ENCODE measurements around the gene LHPP. TPM values are rescaled to one million over a fixed set of nuclear protein-coding genes. Genes with fewer than 3 reads are reported as not detected.

LHPP gene
- total RNA-seq, 1 donor from 2014 or later, result 22.9 TPM

DNA sequence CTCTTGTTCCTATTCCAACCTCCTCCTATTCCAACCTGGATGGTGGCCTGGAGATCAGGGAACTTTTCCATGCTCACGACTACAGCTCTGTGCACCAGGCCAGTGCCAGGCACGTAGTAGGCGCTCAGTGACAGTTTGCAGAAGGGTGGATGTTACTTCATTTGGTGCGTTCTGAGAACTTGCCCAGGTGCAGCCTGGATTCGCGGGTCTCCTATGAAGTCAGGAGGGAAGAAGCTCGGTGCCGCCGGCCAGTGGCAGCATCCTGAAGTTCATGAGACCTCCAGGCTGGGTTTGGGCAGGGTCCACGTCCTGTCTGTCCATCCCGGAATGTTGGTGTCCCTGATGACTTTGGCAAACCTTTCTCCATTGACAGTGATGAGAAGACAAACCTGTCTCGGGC is 21.3 kb downstream of the LHPP start:
- intact Hi-C loops (cut with micrococcal nuclease), result no loop called here
- H3K27ac Mint-ChIP-seq, result no peak overlapping the region
- H3K4me3 Mint-ChIP-seq, result no peak overlapping the region

GRCh38 chr10:124484031-124484430 is 22.4 kb downstream of the LHPP start:
- ChIA-PET POLR2A (interaction anchor here (0.7 kb wide), 1 partner anchor 288 kb away, joined by 3 read pairs; no protein-coding TSS in a partner anchor), CTCF (no interaction called here)
- Mint-ChIP-seq H3K9me3 (peaks cover 4% of the 10 kb centered on the region), H3K36me3 (ENCODE audit: low read depth) (peaks cover 18% of the 10 kb centered on the region), H3K27ac (no peak overlapping the region), H3K27me3 (no peaks in the 10 kb centered on the region), H3K4me3 (no peak overlapping the region), H3K4me1 (no peaks in the 10 kb centered on the region)
- DNase-seq, result no peak
- no peak for TF ChIP-seq CTCF (IDR thresholded peaks at IDR 0.05)
- intact Hi-C loops (cut with micrococcal nuclease), result no loop called here
- ATAC-seq (ENCODE audit: low read depth), result no peak

More for the DNA sequence above, 21.3 kb downstream of the LHPP start:
- DNase-seq (no peak), ATAC-seq (ENCODE audit: low read depth) (no peak)
- no peaks in the 10 kb centered on the region for H3K4me1 Mint-ChIP-seq
- ChIA-PET CTCF (no interaction called here), POLR2A (no interaction called here)
- H3K9me3 Mint-ChIP-seq, result peaks cover 4% of the 10 kb centered on the region
- no peaks in the 10 kb centered on the region for H3K27me3 Mint-ChIP-seq
- H3K36me3 Mint-ChIP-seq (ENCODE audit: low read depth), result peaks cover 8% of the 10 kb centered on the region
- no peak for TF ChIP-seq CTCF (IDR thresholded peaks at IDR 0.05)

DNA sequence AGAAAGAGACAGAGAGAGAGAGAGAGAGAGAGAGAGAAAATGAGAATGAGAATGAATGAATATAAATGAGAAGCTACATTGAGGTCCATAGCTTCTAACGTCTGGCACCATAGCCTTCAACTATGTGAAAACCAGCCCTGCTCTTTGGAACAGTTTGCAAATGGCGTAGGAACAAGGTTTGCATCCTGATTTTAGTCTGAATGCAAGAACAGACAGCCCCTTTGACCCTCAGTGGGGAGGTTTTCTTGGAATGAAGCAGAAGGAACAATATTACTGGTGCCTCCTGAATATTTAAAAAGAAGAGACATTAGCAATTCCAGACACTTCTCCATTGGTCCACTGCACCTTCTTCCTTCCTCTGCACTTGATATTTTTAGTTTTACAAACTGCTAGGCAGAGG is 23.0 kb downstream of the LHPP start:
- no peak for ATAC-seq (ENCODE audit: low read depth)
- ChIA-PET POLR2A (interaction anchor here (0.7 kb wide), 1 partner anchor 287 kb away, joined by 3 read pairs; no protein-coding TSS in a partner anchor), CTCF (no interaction called here)
- Mint-ChIP-seq H3K4me3 (no peak overlapping the region), H3K9me3 (peaks cover 4% of the 10 kb centered on the region), H3K27ac (no peak overlapping the region), H3K4me1 (no peaks in the 10 kb centered on the region), H3K27me3 (no peaks in the 10 kb centered on the region), H3K36me3 (ENCODE audit: low read depth) (peaks cover 18% of the 10 kb centered on the region)
- TF ChIP-seq CTCF (IDR thresholded peaks at IDR 0.05), result no peak
- no peak for DNase-seq
- intact Hi-C loops (cut with micrococcal nuclease), result no loop called here

DNA sequence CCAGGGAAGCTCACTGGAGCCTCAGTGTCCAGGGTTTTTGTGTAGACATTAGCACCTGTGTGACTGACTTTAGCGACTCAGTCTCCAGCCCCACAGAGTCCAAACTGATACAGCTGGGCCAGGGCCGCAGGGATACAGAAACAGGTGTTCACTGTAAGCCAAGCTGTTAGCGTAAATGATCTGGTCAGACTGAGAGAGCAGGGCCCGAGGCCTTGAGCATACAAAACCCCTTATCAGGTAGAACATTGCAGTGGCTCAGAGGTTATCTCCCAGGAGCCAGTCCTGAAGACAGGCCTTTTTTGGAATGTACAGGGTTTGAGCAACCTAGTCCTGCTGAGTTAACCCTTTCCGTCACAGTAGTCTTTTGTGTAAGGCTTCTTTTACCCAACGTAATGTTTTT is 25.0 kb downstream of the LHPP start:
- no peak for DNase-seq
- Mint-ChIP-seq H3K27ac (no peak overlapping the region), H3K9me3 (peaks cover 4% of the 10 kb centered on the region), H3K4me1 (no peaks in the 10 kb centered on the region), H3K4me3 (no peak overlapping the region), H3K27me3 (no peaks in the 10 kb centered on the region), H3K36me3 (ENCODE audit: low read depth) (peaks cover 26% of the 10 kb centered on the region)
- ChIA-PET CTCF (no interaction called here), POLR2A (no interaction called here)
- intact Hi-C loops (cut with micrococcal nuclease), result no loop called here
- no peak for TF ChIP-seq CTCF (IDR thresholded peaks at IDR 0.05)
- ATAC-seq (ENCODE audit: low read depth), result no peak

- ChIA-PET CTCF (no interaction called here), POLR2A (no interaction called here)
- intact Hi-C loops (cut with micrococcal nuclease), result no loop called here
- Mint-ChIP-seq H3K27ac (no peak overlapping the region), H3K4me3 (no peak overlapping the region), H3K36me3 (ENCODE audit: low read depth) (peaks cover 36% of the 10 kb centered on the region), H3K27me3 (no peaks in the 10 kb centered on the region), H3K4me1 (peaks cover 2% of the 10 kb centered on the region), H3K9me3 (peaks cover 4% of the 10 kb centered on the region)
- no peak for TF ChIP-seq CTCF (IDR thresholded peaks at IDR 0.05)
- no peak for ATAC-seq (ENCODE audit: low read depth)
- DNase-seq, result no peak
Measured at GRCh38 chr10:124491105-124491504, 29.5 kb downstream of the LHPP start.

Measured in activated B cell treated with CpG ODN at 0.5 μM for 24 hours (primary cell).